ENCODE data around the gene TUBGCP2.

TUBGCP2 gene

DNA sequence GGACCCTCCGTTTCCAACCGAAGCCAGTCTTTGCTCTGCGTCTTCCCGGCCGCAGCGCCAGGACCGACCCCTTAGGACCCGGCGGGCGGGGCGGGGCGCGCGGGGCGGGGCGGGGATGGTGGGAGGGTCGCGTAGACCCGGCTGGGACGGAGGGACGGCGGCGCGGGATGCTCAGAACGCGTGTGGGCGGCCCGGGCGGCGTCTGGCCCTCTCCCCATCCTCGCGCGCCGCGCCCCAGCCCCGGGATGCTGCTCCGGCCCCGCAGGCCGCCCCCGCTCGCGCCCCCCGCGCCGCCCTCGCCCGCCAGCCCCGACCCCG, 78.7 kb downstream of the TUBGCP2 start, which contains the start of gene UTF1:
Gene UTF1 (plus strand): TSS at position 174 of the 318 bp plus-strand sequence. CDS start 72 bp downstream, at position 246.
- Histone ChIP-seq H3K36me3 (ENCODE audit: control insufficient read depth, low read length) (no peaks in the 10 kb centered on the region), H3K4me1 (ENCODE audit: control insufficient read depth, low read length) (no peaks in the 10 kb centered on the region), H3K9me2 (replicated peaks; ENCODE audit: control insufficient read depth, low read length) (no peaks in the 10 kb centered on the region), H3K79me2 (ENCODE audit: control insufficient read depth, low read length) (no peaks in the 10 kb centered on the region), H4K20me1 (ENCODE audit: control insufficient read depth, insufficient read depth, low read depth, low read length) (no peaks in the 10 kb centered on the region), H3K27ac (ENCODE audit: low read depth, low read length) (no peak within 1 kb of the TSS), H3K4me2 (ENCODE audit: low read length) (no peak within 1 kb of the TSS), H3K4me3 (ENCODE audit: low read length) (no peak within 1 kb of the TSS), H3F3A (ENCODE audit: control insufficient read depth, insufficient read depth) (no peaks in the 10 kb centered on the region), H3K27me3 (ENCODE audit: control insufficient read depth, low read length) (no peaks in the 10 kb centered on the region), H3K9me3 (ENCODE audit: control insufficient read depth, insufficient read depth, low read length) (no peaks in the 10 kb centered on the region)
- TF ChIP-seq EZH2phosphoT487 (IDR thresholded peaks at IDR 0.05; ENCODE audit: borderline replicate concordance, low read length) = no peak
- TF ChIP-seq, protein P1, sequence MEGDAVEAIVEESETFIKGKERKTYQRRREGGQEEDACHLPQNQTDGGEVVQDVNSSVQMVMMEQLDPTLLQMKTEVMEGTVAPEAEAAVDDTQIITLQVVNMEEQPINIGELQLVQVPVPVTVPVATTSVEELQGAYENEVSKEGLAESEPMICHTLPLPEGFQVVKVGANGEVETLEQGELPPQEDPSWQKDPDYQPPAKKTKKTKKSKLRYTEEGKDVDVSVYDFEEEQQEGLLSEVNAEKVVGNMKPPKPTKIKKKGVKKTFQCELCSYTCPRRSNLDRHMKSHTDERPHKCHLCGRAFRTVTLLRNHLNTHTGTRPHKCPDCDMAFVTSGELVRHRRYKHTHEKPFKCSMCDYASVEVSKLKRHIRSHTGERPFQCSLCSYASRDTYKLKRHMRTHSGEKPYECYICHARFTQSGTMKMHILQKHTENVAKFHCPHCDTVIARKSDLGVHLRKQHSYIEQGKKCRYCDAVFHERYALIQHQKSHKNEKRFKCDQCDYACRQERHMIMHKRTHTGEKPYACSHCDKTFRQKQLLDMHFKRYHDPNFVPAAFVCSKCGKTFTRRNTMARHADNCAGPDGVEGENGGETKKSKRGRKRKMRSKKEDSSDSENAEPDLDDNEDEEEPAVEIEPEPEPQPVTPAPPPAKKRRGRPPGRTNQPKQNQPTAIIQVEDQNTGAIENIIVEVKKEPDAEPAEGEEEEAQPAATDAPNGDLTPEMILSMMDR (IDR thresholded peaks at IDR 0.05; ENCODE audit: low read depth, low read length, poor library complexity, severe bottlenecking) = no peak

DNA sequence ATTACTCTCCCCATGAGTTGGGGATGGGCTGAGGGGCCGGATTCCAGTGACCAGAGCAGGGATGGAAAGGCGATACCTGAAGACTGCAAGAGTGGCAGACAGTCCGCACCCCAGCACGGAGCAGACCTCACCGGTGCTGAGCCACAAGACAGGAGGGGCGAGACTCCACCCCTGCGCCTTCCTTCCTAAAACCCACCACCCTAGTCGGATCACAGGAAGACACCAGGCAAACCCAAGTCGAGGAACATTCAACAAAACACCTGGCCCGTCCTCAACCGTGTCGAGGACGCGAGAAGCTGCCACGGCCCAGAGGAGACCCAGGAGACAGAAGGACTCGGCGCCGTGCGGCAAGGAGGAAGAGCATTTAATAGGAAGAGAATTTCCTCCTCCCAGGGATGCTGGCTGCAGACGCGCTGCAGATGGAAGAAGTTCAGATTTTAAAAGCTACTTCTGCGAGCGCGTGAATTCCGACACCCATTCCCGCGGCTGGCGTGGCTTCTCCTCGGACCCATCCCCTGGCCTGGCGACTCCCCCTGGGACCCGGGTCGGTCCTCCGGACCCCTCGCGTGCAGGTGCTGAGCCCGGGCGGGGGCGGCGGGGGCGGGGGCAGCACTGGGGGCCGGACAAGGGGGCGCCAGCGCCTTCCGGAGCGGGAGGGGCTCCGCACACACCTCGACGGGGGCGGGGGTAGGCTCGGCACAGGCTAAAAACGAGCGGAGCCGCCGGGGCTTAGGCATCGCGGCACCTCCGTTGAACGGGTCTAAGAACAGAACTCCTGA, 79.2 kb downstream of the TUBGCP2 start:
- Histone ChIP-seq H3K4me1 (ENCODE audit: control insufficient read depth, low read length) (no peaks in the 10 kb centered on the region), H3F3A (ENCODE audit: control insufficient read depth, insufficient read depth) (no peaks in the 10 kb centered on the region), H3K4me3 (ENCODE audit: low read length) (no peak overlapping the region), H3K4me2 (ENCODE audit: low read length) (no peak overlapping the region), H4K20me1 (ENCODE audit: control insufficient read depth, insufficient read depth, low read depth, low read length) (no peaks in the 10 kb centered on the region), H3K9me3 (ENCODE audit: control insufficient read depth, insufficient read depth, low read length) (no peaks in the 10 kb centered on the region), H3K27me3 (ENCODE audit: control insufficient read depth, low read length) (no peaks in the 10 kb centered on the region), H3K79me2 (ENCODE audit: control insufficient read depth, low read length) (no peaks in the 10 kb centered on the region), H3K9me2 (replicated peaks; ENCODE audit: control insufficient read depth, low read length) (no peaks in the 10 kb centered on the region), H3K36me3 (ENCODE audit: control insufficient read depth, low read length) (no peaks in the 10 kb centered on the region), H3K27ac (ENCODE audit: low read depth, low read length) (no peak overlapping the region)
- no peak for TF ChIP-seq EZH2phosphoT487 (IDR thresholded peaks at IDR 0.05; ENCODE audit: borderline replicate concordance, low read length)
- TF ChIP-seq, protein P1 (IDR thresholded peaks at IDR 0.05; ENCODE audit: low read depth, low read length, poor library complexity, severe bottlenecking) = no peak
